ENCODE results near the gene CNOT3. TPM values are rescaled to one million over a fixed set of nuclear protein-coding genes. Genes with fewer than 3 reads are reported as not detected.
"Not testable (repeated sequence)": the region's sequence is repeated elsewhere in the genome, so short reads cannot be mapped to it uniquely, and the experiment has no call there.

CNOT3 gene
- total RNA-seq, 3 donors from 2014 or later: 90.8 to 102 (median 100) TPM

DNA sequence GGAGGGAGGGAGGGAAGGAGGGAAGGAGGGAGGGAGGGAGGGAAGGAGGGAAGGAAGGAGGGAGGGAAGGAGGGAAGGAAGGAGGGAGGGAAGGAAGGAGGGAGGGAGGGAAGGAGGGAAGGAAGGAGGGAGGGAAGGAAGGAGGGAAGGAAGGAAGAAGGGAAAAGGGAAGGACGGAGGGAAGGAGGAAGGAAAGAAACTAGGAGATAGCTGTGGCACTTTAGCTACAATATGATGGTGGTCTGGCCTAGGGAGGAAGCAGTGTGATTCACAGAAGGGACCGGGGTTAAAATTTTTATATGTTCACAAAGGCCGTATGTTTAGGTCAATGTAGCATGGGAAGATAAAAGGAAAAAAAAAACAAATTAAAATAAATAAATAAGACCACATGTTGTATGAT is 44.3 kb downstream of the CNOT3 start:
- DNase-seq; H3K9me3 Mint-ChIP-seq; ATAC-seq; H3K4me1 Mint-ChIP-seq (ENCODE audit: low read depth); H3K4me3 Mint-ChIP-seq; H3K27me3 Mint-ChIP-seq (ENCODE audit: low read depth): not testable (repeated sequence)
- H3K36me3 Mint-ChIP-seq (ENCODE audit: insufficient read depth): peaks cover 17% of the 10 kb centered on the region

DNA sequence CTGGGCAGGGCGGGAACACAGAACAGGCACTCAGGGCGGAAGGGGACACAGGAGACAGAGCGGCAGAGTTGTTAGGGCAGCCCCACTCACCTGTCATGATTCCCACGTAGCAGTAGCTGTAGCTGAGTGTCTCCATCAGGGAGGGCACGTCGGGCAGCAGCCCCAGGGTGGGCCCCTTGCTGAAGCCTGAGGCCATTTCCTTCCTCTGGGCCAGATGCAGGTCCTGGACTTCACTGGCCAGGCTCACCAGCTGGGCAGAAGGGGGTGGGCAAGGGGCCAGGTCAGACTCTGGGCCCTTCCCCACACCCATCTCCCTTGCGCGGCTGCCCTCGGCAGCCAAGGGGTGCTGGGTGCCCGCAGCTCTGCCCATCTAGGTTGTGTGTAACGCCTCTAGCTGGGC is 45.9 kb downstream of the CNOT3 start:
- H3K4me3 Mint-ChIP-seq: no peak overlapping the region
- peaks cover 15% of the 10 kb centered on the region for H3K4me1 Mint-ChIP-seq (ENCODE audit: low read depth)
- DNase-seq: no peak
- no peaks in the 10 kb centered on the region for H3K27me3 Mint-ChIP-seq (ENCODE audit: low read depth)
- no peak for ATAC-seq
- H3K9me3 Mint-ChIP-seq: no peaks in the 10 kb centered on the region
- H3K36me3 Mint-ChIP-seq (ENCODE audit: insufficient read depth): peaks cover 16% of the 10 kb centered on the region

DNA sequence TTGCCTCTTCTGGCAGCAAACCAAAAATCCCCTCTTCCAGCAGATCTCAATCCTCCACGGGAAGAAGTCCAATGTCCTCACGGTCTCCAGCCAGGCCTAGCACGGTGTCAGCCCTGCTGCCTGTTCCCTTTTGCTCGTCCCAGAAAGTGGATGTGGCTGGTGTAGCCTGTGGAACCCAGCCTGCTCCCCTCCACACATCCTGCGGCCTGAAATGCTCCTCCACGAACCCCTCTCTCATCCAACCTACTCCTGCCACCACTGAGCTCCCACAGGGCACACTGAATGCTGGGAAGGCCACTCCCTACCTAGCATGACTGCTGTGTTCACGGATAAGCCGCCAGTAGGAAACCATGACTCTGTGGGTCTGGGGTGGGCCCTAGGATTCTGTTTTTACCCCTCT is 48.8 kb downstream of the CNOT3 start:
- ATAC-seq (no peak), DNase-seq (no peak)
- peaks cover 20% of the 10 kb centered on the region for H3K4me1 Mint-ChIP-seq (ENCODE audit: low read depth)
- peaks cover 9% of the 10 kb centered on the region for H3K36me3 Mint-ChIP-seq (ENCODE audit: insufficient read depth)
- H3K4me3 Mint-ChIP-seq: no peak overlapping the region
- no peaks in the 10 kb centered on the region for H3K9me3 Mint-ChIP-seq
- no peaks in the 10 kb centered on the region for H3K27me3 Mint-ChIP-seq (ENCODE audit: low read depth)

- DNase-seq (no peak), ATAC-seq (no peak)
- Mint-ChIP-seq H3K4me1 (ENCODE audit: low read depth) (peaks cover 25% of the 10 kb centered on the region), H3K9me3 (no peaks in the 10 kb centered on the region), H3K36me3 (ENCODE audit: insufficient read depth) (peaks cover 9% of the 10 kb centered on the region), H3K4me3 (peak overlapping the region; percentile 87), H3K27me3 (ENCODE audit: low read depth) (no peaks in the 10 kb centered on the region)
Measured at GRCh38 chr19:54186934-54187381, 49.4 kb downstream of the CNOT3 start.

GRCh38 chr19:54188215-54188871 is 50.8 kb downstream of the CNOT3 start:
- no peak for ATAC-seq
- H3K4me1 Mint-ChIP-seq (ENCODE audit: low read depth): peaks cover 37% of the 10 kb centered on the region
- H3K27me3 Mint-ChIP-seq (ENCODE audit: low read depth): no peaks in the 10 kb centered on the region
- peak overlapping the region; percentile 87 for H3K4me3 Mint-ChIP-seq
- DNase-seq: peak; percentile 59
- H3K36me3 Mint-ChIP-seq (ENCODE audit: insufficient read depth): peaks cover 9% of the 10 kb centered on the region
- H3K9me3 Mint-ChIP-seq: no peaks in the 10 kb centered on the region

DNA sequence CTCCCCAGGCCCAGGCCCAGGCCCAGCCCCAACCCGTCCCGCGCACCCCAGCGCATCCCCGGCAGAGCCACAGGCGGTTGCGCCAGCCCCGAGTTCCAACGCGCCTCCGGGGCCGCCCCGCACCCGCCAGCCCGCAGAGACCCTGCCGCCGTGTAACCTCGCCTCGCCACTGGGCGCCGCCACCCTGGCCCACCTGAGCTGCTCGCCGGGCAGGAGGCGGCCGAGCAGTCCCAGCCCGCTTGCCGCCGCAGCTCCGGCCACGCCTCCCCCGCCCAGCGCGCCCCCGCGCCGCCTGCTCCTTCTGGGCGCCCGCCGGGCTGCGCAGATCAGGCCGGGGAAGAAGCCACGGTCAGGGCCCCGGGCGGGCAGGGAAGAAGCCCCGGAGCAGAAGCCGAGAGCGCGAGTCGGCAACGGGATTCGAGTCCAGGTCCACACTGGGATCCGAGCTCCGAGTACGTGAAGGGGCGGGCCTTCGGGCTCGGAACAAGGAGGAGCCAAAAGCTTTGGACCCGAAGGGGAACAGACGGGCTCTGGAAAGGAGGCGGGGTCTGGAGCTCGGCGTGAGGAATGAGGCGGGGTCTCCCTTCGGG is 51.7 kb downstream of the CNOT3 start, which contains the start of gene MBOAT7:
MBOAT7 (minus strand) TSS at position 436 of the 590 bp plus-strand sequence. CDS start 1,072 bp downstream, outside the sequence.
- DNase-seq (no peak), ATAC-seq (peak; percentile 2)
- H3K9me3 Mint-ChIP-seq: no peaks in the 10 kb centered on the region
- H3K36me3 Mint-ChIP-seq (ENCODE audit: insufficient read depth): peaks cover 14% of the 10 kb centered on the region
- peaks cover 37% of the 10 kb centered on the region for H3K4me1 Mint-ChIP-seq (ENCODE audit: low read depth)
- no peaks in the 10 kb centered on the region for H3K27me3 Mint-ChIP-seq (ENCODE audit: low read depth)
- H3K4me3 Mint-ChIP-seq: peak within 1 kb of the TSS; percentile 87

DNA sequence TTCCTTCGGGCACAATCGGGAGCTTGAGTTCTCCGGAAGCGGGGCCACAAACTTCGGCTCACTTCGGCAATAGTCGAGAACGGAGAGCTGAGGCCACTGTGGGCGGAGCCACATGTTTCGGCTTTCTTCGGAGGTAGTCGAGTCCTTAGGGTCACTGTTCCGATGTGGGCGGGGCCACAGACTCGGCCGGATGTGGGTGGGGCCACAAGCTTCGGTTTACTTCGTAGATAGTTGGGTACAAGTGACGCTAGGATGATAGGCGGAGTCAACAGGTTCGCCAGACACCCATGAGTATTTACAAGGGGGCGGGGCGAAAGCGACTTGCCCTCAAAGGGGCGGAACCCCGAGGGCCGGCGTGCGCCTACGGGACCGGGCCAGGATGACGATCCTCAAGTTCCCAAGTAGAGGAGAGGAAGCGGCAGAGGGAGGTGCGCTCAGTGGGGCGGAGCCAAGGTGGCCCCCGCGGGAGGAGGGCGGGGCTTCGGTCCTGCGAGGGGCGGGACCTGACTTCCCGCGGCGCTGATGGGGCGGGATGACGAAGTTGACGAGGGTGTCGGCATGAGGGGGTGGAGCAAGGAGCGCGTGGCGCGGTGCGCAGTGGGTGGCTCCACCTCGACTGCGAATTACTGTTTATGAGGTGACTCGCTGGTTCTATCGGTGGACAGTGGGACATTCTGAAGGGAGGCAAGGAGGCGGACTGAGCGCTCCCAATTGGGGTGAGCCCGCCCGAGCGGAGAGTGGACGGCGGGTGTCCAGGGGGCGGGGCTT is 52.4 kb downstream of the CNOT3 start:
- DNase-seq (peak; percentile 100), ATAC-seq (peak; percentile 59 to 63)
- H3K4me3 Mint-ChIP-seq: peak overlapping the region; percentile 87
- H3K36me3 Mint-ChIP-seq (ENCODE audit: insufficient read depth): peaks cover 14% of the 10 kb centered on the region
- no peaks in the 10 kb centered on the region for H3K27me3 Mint-ChIP-seq (ENCODE audit: low read depth)
- no peaks in the 10 kb centered on the region for H3K9me3 Mint-ChIP-seq
- peaks cover 37% of the 10 kb centered on the region for H3K4me1 Mint-ChIP-seq (ENCODE audit: low read depth)

- Mint-ChIP-seq H3K9me3 (no peaks in the 10 kb centered on the region), H3K4me1 (ENCODE audit: low read depth) (peaks cover 37% of the 10 kb centered on the region), H3K36me3 (ENCODE audit: insufficient read depth) (peaks cover 14% of the 10 kb centered on the region), H3K4me3 (peak overlapping the region; percentile 87), H3K27me3 (ENCODE audit: low read depth) (no peaks in the 10 kb centered on the region)
- ATAC-seq: peak; percentile 63 to 65
- DNase-seq: peak; percentile 100
Measured at GRCh38 chr19:54190503-54191010, 53.0 kb downstream of the CNOT3 start.

DNA sequence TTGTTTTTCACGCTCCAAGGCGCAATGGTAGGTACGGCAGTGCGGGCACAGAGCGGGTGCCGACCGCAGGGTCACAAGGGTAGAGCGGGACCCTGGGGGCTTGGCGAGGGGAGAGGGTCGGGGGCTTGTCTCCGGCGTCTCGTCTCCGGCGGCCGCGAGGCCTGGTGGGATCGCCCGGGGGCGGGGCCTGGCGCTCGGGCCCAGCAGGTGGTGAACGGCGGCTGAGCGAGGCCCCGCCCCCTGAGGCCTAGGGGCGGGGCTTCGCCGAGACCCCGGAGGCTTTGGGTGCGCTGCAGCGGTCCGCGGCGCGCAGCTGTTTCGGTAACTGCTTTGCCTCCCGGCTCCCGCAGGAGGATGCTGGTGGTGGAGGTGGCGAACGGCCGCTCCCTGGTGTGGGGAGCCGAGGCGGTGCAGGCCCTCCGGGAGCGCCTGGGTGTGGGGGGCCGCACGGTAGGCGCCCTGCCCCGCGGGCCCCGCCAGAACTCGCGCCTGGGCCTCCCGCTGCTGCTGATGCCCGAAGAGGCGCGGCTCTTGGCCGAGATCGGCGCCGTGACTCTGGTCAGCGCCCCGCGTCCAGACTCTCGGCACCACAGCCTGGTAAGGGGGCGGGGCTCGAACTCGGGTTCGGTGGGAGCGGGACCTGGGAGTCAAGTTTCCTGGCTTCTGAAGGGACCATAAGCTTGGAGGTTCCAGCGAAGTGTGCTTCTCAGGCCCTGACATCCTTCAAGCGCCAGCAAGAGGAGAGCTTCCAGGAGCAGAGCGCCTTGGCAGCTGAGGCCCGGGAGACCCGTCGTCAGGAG is 53.6 kb downstream of the CNOT3 start, which contains the start of gene TSEN34:
TSEN34 (plus strand) TSS at position 298 of the 800 bp plus-strand sequence; CDS start at position 355, 57 bp downstream.
- Mint-ChIP-seq H3K27me3 (ENCODE audit: low read depth) (no peaks in the 10 kb centered on the region), H3K4me1 (ENCODE audit: low read depth) (peaks cover 37% of the 10 kb centered on the region), H3K4me3 (peak within 1 kb of the TSS; percentile 87), H3K36me3 (ENCODE audit: insufficient read depth) (peaks cover 16% of the 10 kb centered on the region), H3K9me3 (no peaks in the 10 kb centered on the region)
- DNase-seq: peak; percentile 82
- ATAC-seq: peak; percentile 35 to 41

- ATAC-seq: no peak
- no peak for DNase-seq
- H3K27me3 Mint-ChIP-seq (ENCODE audit: low read depth): no peaks in the 10 kb centered on the region
- peaks cover 14% of the 10 kb centered on the region for H3K36me3 Mint-ChIP-seq (ENCODE audit: insufficient read depth)
- H3K4me3 Mint-ChIP-seq: peak overlapping the region; percentile 87
- no peaks in the 10 kb centered on the region for H3K9me3 Mint-ChIP-seq
- H3K4me1 Mint-ChIP-seq (ENCODE audit: low read depth): peaks cover 35% of the 10 kb centered on the region
Measured at GRCh38 chr19:54191811-54192453, 54.4 kb downstream of the CNOT3 start.

DNA sequence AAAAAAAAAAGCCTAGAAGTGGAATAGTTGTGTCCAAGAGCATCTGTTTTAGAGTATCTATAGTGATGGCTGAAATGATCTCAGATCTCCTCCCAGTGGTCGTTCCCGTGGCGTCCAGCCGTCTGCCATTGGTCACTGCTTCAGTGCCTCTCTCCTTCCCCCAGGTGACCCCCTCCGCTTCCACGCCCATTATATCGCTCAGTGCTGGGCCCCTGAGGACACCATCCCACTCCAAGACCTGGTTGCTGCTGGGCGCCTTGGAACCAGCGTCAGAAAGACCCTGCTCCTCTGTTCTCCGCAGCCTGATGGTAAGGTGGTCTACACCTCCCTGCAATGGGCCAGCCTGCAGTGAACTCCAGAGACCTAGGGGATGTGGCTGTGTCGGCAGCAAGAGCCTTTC is 55.4 kb downstream of the CNOT3 start:
- Mint-ChIP-seq H3K4me1 (ENCODE audit: low read depth) (peaks cover 25% of the 10 kb centered on the region), H3K36me3 (ENCODE audit: insufficient read depth) (peaks cover 13% of the 10 kb centered on the region), H3K4me3 (peak overlapping the region; percentile 87), H3K9me3 (no peaks in the 10 kb centered on the region), H3K27me3 (ENCODE audit: low read depth) (no peaks in the 10 kb centered on the region)
- no peak for ATAC-seq
- DNase-seq: no peak

DNA sequence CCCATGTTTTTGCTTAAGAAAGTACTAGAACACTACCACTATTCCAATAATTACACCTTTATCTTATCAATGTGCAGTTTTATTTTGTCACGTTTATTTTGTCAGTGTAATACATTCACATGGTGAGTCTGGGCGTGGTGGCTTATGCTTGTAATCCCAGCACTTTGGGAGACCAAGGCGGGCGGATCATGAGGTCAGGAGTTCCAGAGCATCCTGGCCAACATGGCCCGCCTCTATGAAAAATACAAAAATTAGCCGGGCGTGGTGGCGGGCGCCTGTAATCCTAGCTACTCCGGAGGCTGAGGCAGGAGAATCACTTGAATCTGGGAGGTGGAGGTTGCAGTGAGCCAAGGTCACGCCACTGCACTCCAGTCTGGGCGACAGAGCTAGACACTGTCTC is 56.9 kb downstream of the CNOT3 start:
- H3K4me1 Mint-ChIP-seq (ENCODE audit: low read depth): peaks cover 21% of the 10 kb centered on the region
- H3K9me3 Mint-ChIP-seq; H3K27me3 Mint-ChIP-seq (ENCODE audit: low read depth); ATAC-seq; H3K4me3 Mint-ChIP-seq; DNase-seq: not testable (repeated sequence)
- peaks cover 13% of the 10 kb centered on the region for H3K36me3 Mint-ChIP-seq (ENCODE audit: insufficient read depth)

GRCh38 chr19:54196536-54196935 is 59.0 kb downstream of the CNOT3 start:
- no peak for ATAC-seq
- Mint-ChIP-seq H3K27me3 (ENCODE audit: low read depth) (no peaks in the 10 kb centered on the region), H3K9me3 (no peaks in the 10 kb centered on the region), H3K4me1 (ENCODE audit: low read depth) (peaks cover 24% of the 10 kb centered on the region), H3K4me3 (no peak overlapping the region), H3K36me3 (ENCODE audit: insufficient read depth) (peaks cover 22% of the 10 kb centered on the region)
- DNase-seq: no peak

All from activated T-cell treated with anti-CD3 and anti-CD28 coated beads, Interleukin-2, amount 50 U/mL, for 4 hours (primary cell).